Transverse colon (tissue), 4 donors: ENCODE data around the gene SLC25A41.

Source experiments
- EP300 ChIP-seq: sonication (generic); formaldehyde crosslinking; IDR thresholded peaks from one replicate; pipeline ENCODE4 v1.6.1; 2017; ENCODE audit warnings: antibody characterized with exemption, low read depth
- POLR2A ChIP-seq: fragments of 450-650 bp; IDR thresholded peaks from one replicate; pipeline ENCODE4 v1.6.1; 2016; ENCODE audit warnings: antibody characterized with exemption, mild to moderate bottlenecking, moderate library complexity
- POLR2AphosphoS5 ChIP-seq, 3 donors: sonication (generic); formaldehyde crosslinking; IDR thresholded peaks; one replicate each; pipeline ENCODE4 v1.6.1; 2016; ENCODE audit warnings: antibody characterized with exemption in 3 of 3
- TF ChIP-seq, protein P1 (sequence below), 5 experiments: fragments of 200-600 bp in 3 of 5; fragments of 450-650 bp in 2 of 5; sonication (generic) in 3 of 5; IDR thresholded peaks; 1 replicate in 2 of 5; 2 replicates in 3 of 5; pipeline ENCODE4 v1.5.1; 2016 to 2017; ENCODE audit warnings: antibody characterized with exemption in 5 of 5, inconsistent platforms in 3 of 5, mild to moderate bottlenecking in 2 of 5, moderate library complexity in 1 of 5

GRCh38 chr19:6471076-6471475 lies 37.5 kb upstream of the SLC25A41 start:
- TF ChIP-seq, protein P1, sequence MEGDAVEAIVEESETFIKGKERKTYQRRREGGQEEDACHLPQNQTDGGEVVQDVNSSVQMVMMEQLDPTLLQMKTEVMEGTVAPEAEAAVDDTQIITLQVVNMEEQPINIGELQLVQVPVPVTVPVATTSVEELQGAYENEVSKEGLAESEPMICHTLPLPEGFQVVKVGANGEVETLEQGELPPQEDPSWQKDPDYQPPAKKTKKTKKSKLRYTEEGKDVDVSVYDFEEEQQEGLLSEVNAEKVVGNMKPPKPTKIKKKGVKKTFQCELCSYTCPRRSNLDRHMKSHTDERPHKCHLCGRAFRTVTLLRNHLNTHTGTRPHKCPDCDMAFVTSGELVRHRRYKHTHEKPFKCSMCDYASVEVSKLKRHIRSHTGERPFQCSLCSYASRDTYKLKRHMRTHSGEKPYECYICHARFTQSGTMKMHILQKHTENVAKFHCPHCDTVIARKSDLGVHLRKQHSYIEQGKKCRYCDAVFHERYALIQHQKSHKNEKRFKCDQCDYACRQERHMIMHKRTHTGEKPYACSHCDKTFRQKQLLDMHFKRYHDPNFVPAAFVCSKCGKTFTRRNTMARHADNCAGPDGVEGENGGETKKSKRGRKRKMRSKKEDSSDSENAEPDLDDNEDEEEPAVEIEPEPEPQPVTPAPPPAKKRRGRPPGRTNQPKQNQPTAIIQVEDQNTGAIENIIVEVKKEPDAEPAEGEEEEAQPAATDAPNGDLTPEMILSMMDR (IDR thresholded peaks at IDR 0.05), result no peak
- TF ChIP-seq EP300 (no peak), POLR2A (no peak), POLR2AphosphoS5 (IDR thresholded peaks at IDR 0.05) (no peak)
